ENCODE data around the gene TBC1D8.

Gene TBC1D8

DNA sequence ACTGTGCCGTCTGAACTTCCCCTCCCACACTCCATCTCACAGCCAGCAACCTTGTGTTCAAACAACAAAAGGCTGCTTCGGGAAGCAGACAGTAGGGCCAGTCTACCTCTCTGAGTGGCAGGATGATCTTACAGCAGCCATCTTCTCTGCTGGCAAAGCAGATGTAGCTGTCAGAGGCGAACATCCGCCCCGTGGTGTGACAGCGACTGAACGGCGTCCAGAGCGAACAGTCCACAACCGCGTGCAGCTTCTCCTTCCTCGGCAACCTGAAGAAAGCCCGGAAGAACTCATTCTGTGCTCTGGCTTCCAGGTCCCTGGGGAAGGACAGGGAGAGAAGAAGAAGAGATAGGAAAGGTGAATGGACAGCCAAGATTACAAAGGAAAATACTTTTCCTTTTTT lies 111.1 kb downstream of the TBC1D8 start:
- no peak overlapping the region for H3K9ac ChIP-seq (ENCODE audit: low read length)
- H3K27ac ChIP-seq (ENCODE audit: low read depth, low read length) = no peak overlapping the region
- no peaks in the 10 kb centered on the region for H3K27me3 ChIP-seq (ENCODE audit: control insufficient read depth, insufficient read depth, low read length)
- no peaks in the 10 kb centered on the region for H3K4me1 ChIP-seq (ENCODE audit: control insufficient read depth, insufficient read depth, low read length)
- H3K4me3 ChIP-seq (ENCODE audit: low read length) = no peak overlapping the region
- peaks cover 3% of the 10 kb centered on the region for H3K36me3 ChIP-seq (ENCODE audit: control insufficient read depth, insufficient read depth, low read length)

DNA sequence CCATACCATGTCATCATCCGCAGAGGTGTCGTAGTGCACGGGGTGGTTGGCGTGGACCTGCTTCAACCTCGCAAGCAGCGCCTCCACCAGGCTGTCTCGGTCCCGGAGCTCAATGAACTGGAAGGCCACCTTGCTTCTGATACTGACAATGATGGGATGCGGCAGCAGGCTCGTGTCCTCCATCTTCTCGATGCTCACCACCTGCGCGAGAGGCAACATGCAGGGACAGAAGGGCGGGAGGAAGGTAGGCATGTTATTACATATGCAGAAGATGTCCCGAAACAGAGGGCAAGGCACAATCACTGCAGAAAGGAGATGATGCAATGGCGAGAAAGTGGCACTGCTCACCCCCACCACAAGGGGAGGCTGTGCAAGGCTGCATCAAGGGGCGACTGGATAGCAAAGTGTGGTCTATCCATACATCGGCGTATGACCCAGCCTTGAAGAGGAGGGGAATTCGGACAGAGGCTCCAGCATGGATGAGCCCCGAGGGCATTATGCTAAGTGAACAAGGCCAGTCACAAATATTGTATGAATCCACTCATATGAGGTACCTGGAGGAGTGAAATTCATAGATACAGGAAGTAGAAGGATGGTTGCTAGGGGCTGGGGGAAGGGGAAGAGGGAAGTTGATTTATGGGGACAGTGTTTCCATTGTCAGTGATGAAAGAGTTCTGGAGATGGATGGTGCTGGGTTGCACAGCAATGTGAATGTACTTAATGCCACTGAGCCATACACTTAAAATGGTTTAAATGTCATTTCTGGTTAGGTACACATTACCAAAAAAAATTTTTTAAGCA lies 112.5 kb downstream of the TBC1D8 start:
- no peak overlapping the region for H3K4me3 ChIP-seq (ENCODE audit: low read length)
- peaks cover 6% of the 10 kb centered on the region for H3K36me3 ChIP-seq (ENCODE audit: control insufficient read depth, insufficient read depth, low read length)
- H3K4me1 ChIP-seq (ENCODE audit: control insufficient read depth, insufficient read depth, low read length) = no peaks in the 10 kb centered on the region
- no peaks in the 10 kb centered on the region for H3K27me3 ChIP-seq (ENCODE audit: control insufficient read depth, insufficient read depth, low read length)
- H3K27ac ChIP-seq (ENCODE audit: low read depth, low read length) = no peak overlapping the region
- no peak overlapping the region for H3K9ac ChIP-seq (ENCODE audit: low read length)

DNA sequence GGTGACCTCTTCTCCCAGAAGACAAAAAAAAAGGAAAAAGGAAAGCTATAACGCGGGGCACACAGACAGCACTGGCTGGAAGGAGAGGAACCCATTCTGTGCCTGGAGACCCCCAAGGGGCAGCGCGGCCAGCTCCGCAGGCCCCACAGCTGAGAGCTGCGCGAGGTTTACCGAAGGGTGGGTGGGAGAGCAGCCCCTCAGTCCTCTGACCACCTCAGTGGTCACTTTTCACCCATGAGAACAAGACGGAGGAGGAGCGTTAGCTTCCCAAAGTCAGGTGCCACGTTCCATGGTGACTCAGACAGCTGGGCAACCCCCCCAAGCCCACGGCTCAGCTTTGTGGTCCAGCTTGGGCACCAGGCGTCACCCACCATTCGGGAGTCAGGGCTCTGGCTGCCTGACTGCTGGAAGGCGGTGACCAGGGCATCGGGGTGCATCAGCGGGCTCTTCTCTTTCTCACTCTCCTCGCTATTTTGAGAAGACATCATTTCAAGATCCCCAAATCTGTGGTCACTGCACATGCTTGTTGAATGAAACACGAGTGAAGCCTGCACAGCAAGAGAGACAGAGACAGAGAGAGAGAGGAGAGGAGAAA lies 113.9 kb downstream of the TBC1D8 start:
- Histone ChIP-seq H3K27me3 (ENCODE audit: control insufficient read depth, insufficient read depth, low read length) (no peaks in the 10 kb centered on the region), H3K9ac (ENCODE audit: low read length) (no peak overlapping the region), H3K4me3 (ENCODE audit: low read length) (no peak overlapping the region), H3K27ac (ENCODE audit: low read depth, low read length) (no peak overlapping the region), H3K4me1 (ENCODE audit: control insufficient read depth, insufficient read depth, low read length) (no peaks in the 10 kb centered on the region), H3K36me3 (ENCODE audit: control insufficient read depth, insufficient read depth, low read length) (peaks cover 6% of the 10 kb centered on the region)

DNA sequence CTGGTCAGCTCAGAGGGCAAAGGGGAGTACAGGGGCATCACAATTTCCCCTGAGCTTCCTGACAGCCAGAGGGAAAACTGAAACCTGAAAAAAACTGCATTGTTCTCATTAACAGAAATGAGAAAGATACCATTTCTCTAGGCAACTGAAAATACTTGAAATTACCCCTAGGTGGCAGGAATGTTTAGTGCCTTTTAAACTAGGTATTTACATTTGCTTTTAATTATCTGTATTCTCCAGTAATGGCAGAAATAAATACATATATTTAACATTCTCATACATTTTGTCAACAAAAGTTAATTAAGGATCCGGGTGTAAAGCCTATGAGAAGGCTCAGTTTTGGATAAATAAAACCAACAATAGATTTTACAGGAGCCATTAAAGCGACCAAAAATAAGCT lies 114.6 kb downstream of the TBC1D8 start:
- Histone ChIP-seq H3K27ac (ENCODE audit: low read depth, low read length) (no peak overlapping the region), H3K4me1 (ENCODE audit: control insufficient read depth, insufficient read depth, low read length) (no peaks in the 10 kb centered on the region), H3K4me3 (ENCODE audit: low read length) (no peak overlapping the region), H3K9ac (ENCODE audit: low read length) (no peak overlapping the region), H3K27me3 (ENCODE audit: control insufficient read depth, insufficient read depth, low read length) (no peaks in the 10 kb centered on the region), H3K36me3 (ENCODE audit: control insufficient read depth, insufficient read depth, low read length) (peaks cover 6% of the 10 kb centered on the region)

DNA sequence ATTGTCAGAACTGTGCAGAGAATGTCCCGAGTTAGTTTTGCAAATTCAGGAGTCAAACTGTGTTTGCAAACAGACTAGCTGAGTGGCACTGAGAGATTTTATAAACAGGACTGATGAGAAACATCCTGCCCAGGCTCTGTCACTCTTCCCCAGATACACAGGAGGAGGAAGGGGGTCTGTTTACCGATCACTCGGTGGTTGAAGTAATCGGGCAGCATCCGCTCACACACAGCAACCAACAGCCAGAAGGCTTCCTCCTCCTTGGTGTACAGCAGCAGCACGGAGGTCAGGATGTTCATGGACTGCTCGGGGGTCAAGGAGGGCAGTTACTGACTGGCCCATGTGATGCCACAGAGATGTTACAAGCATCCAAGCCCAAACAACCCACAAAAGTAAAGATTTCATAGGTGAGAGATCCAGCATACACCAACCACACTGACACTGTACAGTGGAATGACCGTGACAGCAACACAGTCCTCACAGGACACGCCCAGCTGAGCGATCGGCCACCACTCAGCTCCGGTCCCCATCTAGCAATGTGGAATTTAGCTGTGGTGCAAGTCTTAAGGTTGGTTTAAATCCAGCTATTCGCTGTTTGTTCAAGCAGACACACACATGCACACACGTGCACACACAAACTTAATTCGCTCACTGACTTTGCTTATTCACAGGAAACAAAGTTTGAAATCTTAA lies 119.0 kb downstream of the TBC1D8 start:
- no peaks in the 10 kb centered on the region for H3K4me1 ChIP-seq (ENCODE audit: control insufficient read depth, insufficient read depth, low read length)
- H3K4me3 ChIP-seq (ENCODE audit: low read length) = no peak overlapping the region
- no peaks in the 10 kb centered on the region for H3K27me3 ChIP-seq (ENCODE audit: control insufficient read depth, insufficient read depth, low read length)
- H3K27ac ChIP-seq (ENCODE audit: low read depth, low read length) = no peak overlapping the region
- H3K9ac ChIP-seq (ENCODE audit: low read length) = no peak overlapping the region
- peaks cover 6% of the 10 kb centered on the region for H3K36me3 ChIP-seq (ENCODE audit: control insufficient read depth, insufficient read depth, low read length)

DNA sequence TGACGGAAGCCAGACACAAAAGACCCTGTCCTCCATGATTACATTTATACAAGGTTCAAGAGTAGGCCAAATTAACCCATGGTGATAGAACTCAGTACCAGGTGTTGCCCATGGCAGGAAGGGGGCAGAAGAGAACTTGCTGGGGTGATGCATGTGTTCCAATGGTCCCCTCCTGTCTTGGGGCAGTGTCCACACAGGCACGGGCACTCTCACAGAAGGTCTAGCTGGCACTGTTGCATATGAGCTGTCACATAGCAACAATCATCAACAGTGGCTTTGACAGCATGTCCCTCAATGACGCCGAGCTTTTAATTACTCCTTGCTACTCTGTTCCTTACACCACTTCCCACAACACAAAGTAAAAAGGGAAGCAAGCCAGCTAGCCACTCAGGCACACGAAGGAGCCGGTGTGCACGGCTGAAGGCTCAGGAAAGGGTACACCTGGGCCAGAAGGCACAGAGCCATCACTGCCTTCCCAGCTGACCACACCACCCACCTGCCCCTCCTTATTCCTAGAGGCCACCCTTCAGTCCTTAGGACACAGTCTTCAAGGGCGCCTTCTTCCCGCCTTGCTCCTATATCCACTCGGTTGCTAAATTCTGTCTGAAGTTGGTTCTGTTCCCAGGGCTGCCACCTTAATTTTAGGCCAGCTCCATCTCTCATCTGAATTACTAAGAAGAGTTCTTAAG lies 120.2 kb downstream of the TBC1D8 start:
- Histone ChIP-seq H3K9ac (ENCODE audit: low read length) (no peak overlapping the region), H3K36me3 (ENCODE audit: control insufficient read depth, insufficient read depth, low read length) (peaks cover 6% of the 10 kb centered on the region)

DNA sequence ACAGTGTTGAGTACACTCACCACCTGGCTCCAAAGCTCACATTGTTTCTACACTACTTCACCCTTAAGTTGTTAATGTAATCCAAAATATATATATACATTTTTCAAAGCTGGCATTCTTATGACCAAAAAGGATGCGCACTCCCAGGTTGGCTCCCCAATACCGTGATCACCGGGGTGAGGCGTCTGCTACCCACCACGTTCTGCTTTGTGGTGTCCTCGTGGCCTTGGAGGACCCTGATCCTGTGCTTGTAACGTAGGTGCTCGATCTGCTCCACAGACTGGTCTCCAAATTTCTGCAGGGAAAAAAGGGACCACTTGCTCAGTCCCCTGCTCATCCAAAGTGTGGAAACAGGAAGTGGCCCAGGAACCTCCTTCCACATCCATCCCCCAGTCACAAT lies 123.3 kb downstream of the TBC1D8 start:
- H3K36me3 ChIP-seq (ENCODE audit: control insufficient read depth, insufficient read depth, low read length) = no peaks in the 10 kb centered on the region
- no peaks in the 10 kb centered on the region for H3K4me1 ChIP-seq (ENCODE audit: control insufficient read depth, insufficient read depth, low read length)
- H3K27me3 ChIP-seq (ENCODE audit: control insufficient read depth, insufficient read depth, low read length) = no peaks in the 10 kb centered on the region
- no peak overlapping the region for H3K4me3 ChIP-seq (ENCODE audit: low read length)
- no peak overlapping the region for H3K27ac ChIP-seq (ENCODE audit: low read depth, low read length)
- H3K9ac ChIP-seq (ENCODE audit: low read length) = no peak overlapping the region

More for the DNA sequence above, 120.2 kb downstream of the TBC1D8 start:
- Histone ChIP-seq H3K4me1 (ENCODE audit: control insufficient read depth, insufficient read depth, low read length) (no peaks in the 10 kb centered on the region), H3K4me3 (ENCODE audit: low read length) (no peak overlapping the region), H3K27me3 (ENCODE audit: control insufficient read depth, insufficient read depth, low read length) (no peaks in the 10 kb centered on the region), H3K27ac (ENCODE audit: low read depth, low read length) (no peak overlapping the region)

DNA sequence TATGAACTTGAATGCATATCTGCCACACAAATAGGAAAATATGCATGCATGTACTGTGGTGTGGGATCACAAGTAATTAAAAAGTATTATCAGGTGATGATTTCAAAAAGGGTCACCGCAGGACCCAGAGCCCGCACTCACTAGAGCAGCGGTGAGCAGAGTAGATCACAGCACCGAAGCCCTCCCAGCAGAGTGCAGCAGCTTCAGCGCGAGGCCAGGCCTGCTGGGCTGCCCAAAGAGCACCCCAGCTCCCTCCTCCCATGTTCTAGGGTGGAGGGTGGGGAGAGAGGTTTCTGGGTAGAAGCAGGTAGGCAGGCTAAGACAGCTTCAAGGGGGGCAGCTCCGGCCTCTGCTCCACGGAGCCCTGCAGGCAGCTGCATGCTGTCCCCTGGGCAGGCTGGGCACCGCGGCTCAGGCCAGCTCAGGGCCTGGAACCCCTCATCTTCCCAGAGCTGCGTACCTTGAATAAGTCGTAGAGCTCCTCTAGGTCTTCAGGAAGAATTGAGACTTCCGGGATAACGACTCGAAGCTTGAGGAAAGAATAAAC lies 124.2 kb downstream of the TBC1D8 start:
- no peak overlapping the region for H3K4me3 ChIP-seq (ENCODE audit: low read length)
- H3K4me1 ChIP-seq (ENCODE audit: control insufficient read depth, insufficient read depth, low read length) = no peaks in the 10 kb centered on the region
- no peaks in the 10 kb centered on the region for H3K27me3 ChIP-seq (ENCODE audit: control insufficient read depth, insufficient read depth, low read length)
- H3K36me3 ChIP-seq (ENCODE audit: control insufficient read depth, insufficient read depth, low read length) = no peaks in the 10 kb centered on the region
- H3K27ac ChIP-seq (ENCODE audit: low read depth, low read length) = no peak overlapping the region
- no peak overlapping the region for H3K9ac ChIP-seq (ENCODE audit: low read length)

DNA sequence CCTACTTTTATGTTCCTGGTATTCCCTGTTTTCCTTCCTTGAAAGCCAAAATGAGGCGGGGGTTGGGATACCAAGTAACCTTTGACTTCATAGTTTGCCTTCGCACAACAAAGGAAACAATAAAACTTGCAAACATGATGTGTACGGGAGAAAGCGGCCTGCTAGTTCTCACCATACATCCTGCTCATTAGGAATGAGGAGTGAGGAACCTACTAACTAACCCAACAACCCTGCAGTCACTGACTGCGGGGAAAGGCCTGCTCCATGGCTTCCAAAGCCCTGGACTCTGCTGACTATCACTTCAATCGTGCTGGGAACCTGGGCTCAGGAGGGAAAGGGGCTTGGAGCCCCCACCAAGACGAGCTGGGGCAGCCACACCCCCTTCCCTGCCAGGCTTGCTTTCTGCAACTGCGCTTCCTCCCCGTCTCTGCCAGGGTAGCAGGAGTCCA lies 124.9 kb downstream of the TBC1D8 start:
- Histone ChIP-seq H3K4me3 (ENCODE audit: low read length) (no peak overlapping the region), H3K4me1 (ENCODE audit: control insufficient read depth, insufficient read depth, low read length) (no peaks in the 10 kb centered on the region), H3K36me3 (ENCODE audit: control insufficient read depth, insufficient read depth, low read length) (no peaks in the 10 kb centered on the region), H3K27ac (ENCODE audit: low read depth, low read length) (no peak overlapping the region), H3K9ac (ENCODE audit: low read length) (no peak overlapping the region), H3K27me3 (ENCODE audit: control insufficient read depth, insufficient read depth, low read length) (no peaks in the 10 kb centered on the region)

DNA sequence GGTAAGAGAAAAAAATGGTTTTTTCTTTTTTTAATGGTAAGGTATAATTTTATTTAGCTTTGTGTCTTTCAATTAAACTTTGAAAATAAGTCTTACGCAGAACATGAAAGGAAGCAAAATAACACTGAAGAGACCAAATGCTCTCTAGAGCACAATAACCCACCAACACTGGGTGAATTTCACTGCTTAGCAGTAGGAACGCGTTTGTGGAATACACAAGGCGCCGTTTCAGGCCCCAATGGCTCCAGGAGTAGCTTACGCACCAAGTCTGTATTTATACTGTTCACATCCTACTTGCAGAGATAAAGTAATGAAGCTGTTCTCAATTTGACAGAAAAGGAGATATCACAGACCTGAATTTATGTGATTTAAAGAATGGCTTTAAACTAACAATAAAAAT lies 125.6 kb downstream of the TBC1D8 start:
- Histone ChIP-seq H3K36me3 (ENCODE audit: control insufficient read depth, insufficient read depth, low read length) (peaks cover 5% of the 10 kb centered on the region), H3K27me3 (ENCODE audit: control insufficient read depth, insufficient read depth, low read length) (no peaks in the 10 kb centered on the region), H3K9ac (ENCODE audit: low read length) (no peak overlapping the region)

DNA sequence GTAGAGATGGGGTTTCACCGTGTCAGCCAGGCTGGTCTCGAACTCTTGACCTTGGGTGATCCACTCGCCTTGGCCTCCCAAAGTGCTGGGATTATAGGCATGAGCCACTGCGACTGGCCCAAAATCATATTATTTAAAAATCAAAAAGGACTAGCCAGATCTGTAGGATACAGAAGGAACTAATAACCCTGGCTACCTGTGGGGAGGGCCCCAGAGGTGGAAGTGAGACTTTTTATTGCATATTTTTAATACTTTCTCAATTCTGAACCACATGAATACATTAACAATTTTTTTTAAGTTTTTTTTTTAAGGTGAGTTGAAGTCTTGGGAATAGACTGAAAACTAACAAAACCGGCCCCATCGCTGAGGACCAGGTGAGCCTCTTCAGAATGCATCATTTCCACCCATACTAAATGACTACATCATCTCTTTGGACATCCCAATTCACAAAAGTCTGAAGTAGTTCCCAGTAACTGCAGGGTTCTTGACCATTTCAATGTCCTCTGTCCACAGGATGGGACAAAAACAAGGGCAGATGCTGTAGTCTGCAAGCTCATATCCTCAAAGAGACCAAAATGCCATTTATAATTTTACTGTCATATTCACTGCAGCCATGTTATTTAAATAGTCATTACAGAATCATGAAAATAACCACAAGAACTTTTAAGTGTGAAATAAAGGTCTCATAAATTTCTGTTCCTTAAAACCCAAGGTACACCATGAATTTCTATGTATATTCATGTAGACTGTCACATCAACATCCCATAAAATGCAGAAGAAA lies 127.7 kb downstream of the TBC1D8 start:
- Histone ChIP-seq H3K4me1 (ENCODE audit: control insufficient read depth, insufficient read depth, low read length) (no peaks in the 10 kb centered on the region), H3K36me3 (ENCODE audit: control insufficient read depth, insufficient read depth, low read length) (peaks cover 9% of the 10 kb centered on the region)

More for the DNA sequence above, 125.6 kb downstream of the TBC1D8 start:
- no peak overlapping the region for H3K4me3 ChIP-seq (ENCODE audit: low read length)
- no peaks in the 10 kb centered on the region for H3K4me1 ChIP-seq (ENCODE audit: control insufficient read depth, insufficient read depth, low read length)
- H3K27ac ChIP-seq (ENCODE audit: low read depth, low read length) = no peak overlapping the region

More for the DNA sequence above, 127.7 kb downstream of the TBC1D8 start:
- Histone ChIP-seq H3K27ac (ENCODE audit: low read depth, low read length) (no peak overlapping the region), H3K4me3 (ENCODE audit: low read length) (no peak overlapping the region), H3K27me3 (ENCODE audit: control insufficient read depth, insufficient read depth, low read length) (no peaks in the 10 kb centered on the region), H3K9ac (ENCODE audit: low read length) (no peak overlapping the region)

All from rectal smooth muscle tissue (tissue), 1 donor.